Vagina (tissue), 2 donors: ENCODE measurements around the gene CDK19.

Experiments used
- POLR2A ChIP-seq, 2 donors: fragments of 450-650 bp; IDR thresholded peaks; one replicate each; pipeline ENCODE4 v1.6.1; 2017; ENCODE audit warnings: antibody characterized with exemption in 2 of 2, mild to moderate bottlenecking in 2 of 2, moderate library complexity in 2 of 2
- POLR2AphosphoS5 ChIP-seq, 2 donors: sonication (generic); formaldehyde crosslinking; IDR thresholded peaks; one replicate each; pipeline ENCODE4 v1.9.0; 2017; ENCODE audit warnings: antibody characterized with exemption in 2 of 2, mild to moderate bottlenecking in 2 of 2, low read depth in 1 of 2; ENCODE audit not compliant: insufficient read depth in 1 of 2
- TF ChIP-seq, protein P1 (sequence below), 3 experiments: fragments of 450-650 bp in 2 of 3; fragments of 200-600 bp in 1 of 3; sonication (generic) in 1 of 3; IDR thresholded peaks; one replicate each; pipeline ENCODE4 v1.5.1; 2017 to 2019; ENCODE audit warnings: antibody characterized with exemption in 3 of 3, mild to moderate bottlenecking in 2 of 3, moderate library complexity in 2 of 3

DNA sequence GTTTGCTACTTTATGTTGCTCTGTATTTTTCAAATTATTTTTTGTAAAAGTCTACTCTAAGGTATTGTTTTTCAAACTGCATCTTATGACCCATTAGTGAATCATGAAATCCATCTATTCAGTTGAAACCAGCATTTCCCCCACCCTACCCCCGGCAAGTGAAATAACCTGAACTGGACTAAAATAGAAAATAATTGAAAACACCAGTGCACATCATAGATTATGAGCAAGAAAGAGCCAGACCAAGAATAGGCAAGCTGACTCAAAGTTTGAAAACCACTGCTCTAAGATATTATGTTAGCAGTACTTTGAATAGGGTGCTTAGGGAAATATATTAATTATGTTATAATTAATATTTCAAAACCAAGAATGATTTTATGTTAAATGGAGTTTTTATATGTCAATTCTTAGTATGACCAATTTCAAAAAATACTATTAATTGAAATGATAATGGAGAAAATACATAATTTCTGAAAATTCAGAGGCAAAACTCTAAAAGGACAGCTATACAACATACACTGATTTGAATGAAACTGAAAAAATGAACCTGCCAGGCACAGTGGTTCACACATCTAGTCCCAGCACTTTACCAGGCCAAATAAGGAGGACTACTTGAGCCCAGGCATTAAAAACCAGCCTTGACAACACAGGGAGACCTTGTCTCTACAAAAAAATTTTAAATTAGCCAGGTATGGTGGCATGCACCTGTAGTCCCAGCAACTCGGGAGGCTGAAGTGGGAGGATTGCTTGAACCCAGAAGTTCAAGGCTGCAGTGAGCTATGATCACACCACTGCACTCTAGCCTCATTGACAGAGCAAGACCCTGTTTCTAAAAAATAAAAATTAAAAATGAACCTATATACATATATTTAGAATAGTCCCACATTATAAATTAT lies 112.0 kb downstream of the CDK19 start:
- TF ChIP-seq POLR2AphosphoS5 (IDR thresholded peaks at IDR 0.05; ENCODE audit: insufficient read depth in 1 of 2, low read depth in 1 of 2): no peak
- TF ChIP-seq, protein P1, sequence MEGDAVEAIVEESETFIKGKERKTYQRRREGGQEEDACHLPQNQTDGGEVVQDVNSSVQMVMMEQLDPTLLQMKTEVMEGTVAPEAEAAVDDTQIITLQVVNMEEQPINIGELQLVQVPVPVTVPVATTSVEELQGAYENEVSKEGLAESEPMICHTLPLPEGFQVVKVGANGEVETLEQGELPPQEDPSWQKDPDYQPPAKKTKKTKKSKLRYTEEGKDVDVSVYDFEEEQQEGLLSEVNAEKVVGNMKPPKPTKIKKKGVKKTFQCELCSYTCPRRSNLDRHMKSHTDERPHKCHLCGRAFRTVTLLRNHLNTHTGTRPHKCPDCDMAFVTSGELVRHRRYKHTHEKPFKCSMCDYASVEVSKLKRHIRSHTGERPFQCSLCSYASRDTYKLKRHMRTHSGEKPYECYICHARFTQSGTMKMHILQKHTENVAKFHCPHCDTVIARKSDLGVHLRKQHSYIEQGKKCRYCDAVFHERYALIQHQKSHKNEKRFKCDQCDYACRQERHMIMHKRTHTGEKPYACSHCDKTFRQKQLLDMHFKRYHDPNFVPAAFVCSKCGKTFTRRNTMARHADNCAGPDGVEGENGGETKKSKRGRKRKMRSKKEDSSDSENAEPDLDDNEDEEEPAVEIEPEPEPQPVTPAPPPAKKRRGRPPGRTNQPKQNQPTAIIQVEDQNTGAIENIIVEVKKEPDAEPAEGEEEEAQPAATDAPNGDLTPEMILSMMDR (IDR thresholded peaks at IDR 0.05): no peak
- no peak for TF ChIP-seq POLR2A (IDR thresholded peaks at IDR 0.05)
